VCaP (cell line): ENCODE results near the gene SPATA7.

Experiments used
- H3K27ac ChIP-seq: fragments of 450-650 bp; 2 replicates; pipeline ENCODE4 v1.5.1; 2017
- TF ChIP-seq, protein P1 (sequence below): fragments of 450-650 bp; conservative IDR thresholded peaks from 2 replicates; pipeline ENCODE4 v1.5.1; 2017; ENCODE audit warnings: mild to moderate bottlenecking, moderate library complexity

The SPATA7 gene

DNA sequence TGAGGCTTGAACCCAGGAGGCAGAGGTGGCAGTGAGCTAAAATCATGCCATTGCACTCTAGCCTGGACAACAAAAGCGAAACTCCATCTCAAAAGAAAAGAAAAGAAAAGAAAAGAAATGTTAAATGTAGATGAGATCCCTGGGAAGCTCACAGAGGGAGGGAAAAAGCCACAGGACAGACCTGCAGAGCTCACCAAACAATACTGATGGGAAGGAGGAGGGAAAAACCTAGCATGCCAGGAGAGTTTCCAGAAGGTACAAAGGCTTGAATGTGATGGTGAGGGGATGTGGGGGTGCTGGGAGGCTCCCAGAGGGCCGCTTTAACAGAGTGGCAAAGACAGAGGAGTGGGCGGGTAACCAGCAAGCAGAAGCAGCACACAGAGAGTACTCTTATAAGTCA is 97.1 kb downstream of the SPATA7 start:
- TF ChIP-seq, protein P1, sequence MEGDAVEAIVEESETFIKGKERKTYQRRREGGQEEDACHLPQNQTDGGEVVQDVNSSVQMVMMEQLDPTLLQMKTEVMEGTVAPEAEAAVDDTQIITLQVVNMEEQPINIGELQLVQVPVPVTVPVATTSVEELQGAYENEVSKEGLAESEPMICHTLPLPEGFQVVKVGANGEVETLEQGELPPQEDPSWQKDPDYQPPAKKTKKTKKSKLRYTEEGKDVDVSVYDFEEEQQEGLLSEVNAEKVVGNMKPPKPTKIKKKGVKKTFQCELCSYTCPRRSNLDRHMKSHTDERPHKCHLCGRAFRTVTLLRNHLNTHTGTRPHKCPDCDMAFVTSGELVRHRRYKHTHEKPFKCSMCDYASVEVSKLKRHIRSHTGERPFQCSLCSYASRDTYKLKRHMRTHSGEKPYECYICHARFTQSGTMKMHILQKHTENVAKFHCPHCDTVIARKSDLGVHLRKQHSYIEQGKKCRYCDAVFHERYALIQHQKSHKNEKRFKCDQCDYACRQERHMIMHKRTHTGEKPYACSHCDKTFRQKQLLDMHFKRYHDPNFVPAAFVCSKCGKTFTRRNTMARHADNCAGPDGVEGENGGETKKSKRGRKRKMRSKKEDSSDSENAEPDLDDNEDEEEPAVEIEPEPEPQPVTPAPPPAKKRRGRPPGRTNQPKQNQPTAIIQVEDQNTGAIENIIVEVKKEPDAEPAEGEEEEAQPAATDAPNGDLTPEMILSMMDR, result no peak
- H3K27ac ChIP-seq, result no peak overlapping the region
